Activated T-helper 1 cell treated with anti-CD3 and anti-CD28 coated beads, Interleukin-12 subunit alpha, Interleukin-12 subunit beta, Interleukin-2, Interleukin-4 antibody, amounts not matched to agents 30 ng/mL and 10 ng/mL and 1 ng/mL, durations not matched to agents 14 hours and 24 hours and 36 hours (primary cell): Measurements from ENCODE around the gene SCRT2. TPM values are rescaled to one million over a fixed set of nuclear protein-coding genes. Genes with fewer than 3 reads are reported as not detected.
"Not testable (repeated sequence)": the region's sequence is repeated elsewhere in the genome, so short reads cannot be mapped to it uniquely, and the experiment has no call there.

Experiments used
- DNase-seq: peaks from one replicate; pipeline ENCODE4 v3.0.0; 2021; ENCODE audit warnings: low spot score
- H3K27ac Mint-ChIP-seq: one replicate; pipeline ENCODE4 v1.8.0; 2021; ENCODE audit warnings: mild to moderate bottlenecking, mixed read lengths
- H3K27me3 Mint-ChIP-seq: one replicate; pipeline ENCODE4 v1.8.0; 2022; ENCODE audit warnings: mild to moderate bottlenecking, moderate library complexity, mixed read lengths; ENCODE audit not compliant: insufficient read depth
- H3K36me3 Mint-ChIP-seq: one replicate; pipeline ENCODE4 v1.8.0; 2021; ENCODE audit warnings: low read depth, mixed read lengths
- H3K4me1 Mint-ChIP-seq: one replicate; pipeline ENCODE4 v1.8.0; 2021; ENCODE audit warnings: low read depth, mixed read lengths
- H3K4me3 Mint-ChIP-seq: one replicate; pipeline ENCODE4 v1.8.0; 2021; ENCODE audit warnings: mild to moderate bottlenecking, moderate library complexity, mixed read lengths
- H3K9me3 Mint-ChIP-seq: one replicate; pipeline ENCODE4 v1.8.0; 2021; ENCODE audit warnings: mixed read lengths
- intact Hi-C: fragments of 100-400 bp; cut with micrococcal nuclease; formaldehyde crosslinking; loops from one replicate; pipeline ENCODE4 v1.15.1; 2024
- total RNA-seq: library from RNA; stranded (reverse); gene quantifications from 2 replicates; pipeline ENCODE4 v1.2.3, GENCODE V29; 2022

SCRT2 gene
- total RNA-seq, 1 donor from 2014 or later: not detected

GRCh38 chr20:695165-695866, 19.7 kb upstream of the SCRT2 start:
- H3K27ac Mint-ChIP-seq: no peak overlapping the region
- no peak overlapping the region for H3K4me3 Mint-ChIP-seq
- no peaks in the 10 kb centered on the region for H3K4me1 Mint-ChIP-seq
- no peaks in the 10 kb centered on the region for H3K36me3 Mint-ChIP-seq
- no peaks in the 10 kb centered on the region for H3K9me3 Mint-ChIP-seq
- intact Hi-C loops: no loop called here
- DNase-seq: no peak
- H3K27me3 Mint-ChIP-seq: peaks cover 14% of the 10 kb centered on the region

- Mint-ChIP-seq H3K27ac (no peak overlapping the region), H3K36me3 (no peaks in the 10 kb centered on the region), H3K27me3 (peaks cover 14% of the 10 kb centered on the region), H3K4me1 (no peaks in the 10 kb centered on the region), H3K9me3 (no peaks in the 10 kb centered on the region), H3K4me3 (no peak overlapping the region)
- intact Hi-C loops: no loop called here
- DNase-seq: no peak
These were observed 18.9 kb upstream of the SCRT2 start for GRCh38 chr20:694496-694895.

- H3K4me1 Mint-ChIP-seq, H3K4me3 Mint-ChIP-seq, H3K36me3 Mint-ChIP-seq, DNase-seq, H3K9me3 Mint-ChIP-seq, intact Hi-C loops, H3K27ac Mint-ChIP-seq: not testable (repeated sequence)
- peaks cover 14% of the 10 kb centered on the region for H3K27me3 Mint-ChIP-seq
These were observed 18.2 kb upstream of the SCRT2 start for GRCh38 chr20:693786-694185.

- intact Hi-C loops: no loop called here
- Mint-ChIP-seq H3K4me1 (no peaks in the 10 kb centered on the region), H3K9me3 (no peaks in the 10 kb centered on the region), H3K27ac (no peak overlapping the region), H3K27me3 (peaks cover 17% of the 10 kb centered on the region), H3K36me3 (no peaks in the 10 kb centered on the region), H3K4me3 (no peak overlapping the region)
- no peak for DNase-seq
These were observed 16.4 kb upstream of the SCRT2 start for GRCh38 chr20:692044-692443.

GRCh38 chr20:689947-690346, 14.3 kb upstream of the SCRT2 start:
- H3K27me3 Mint-ChIP-seq: peaks cover 13% of the 10 kb centered on the region
- no peak overlapping the region for H3K4me3 Mint-ChIP-seq
- intact Hi-C loops: no loop called here
- no peak overlapping the region for H3K27ac Mint-ChIP-seq
- no peaks in the 10 kb centered on the region for H3K9me3 Mint-ChIP-seq
- no peaks in the 10 kb centered on the region for H3K36me3 Mint-ChIP-seq
- DNase-seq: no peak
- H3K4me1 Mint-ChIP-seq: no peaks in the 10 kb centered on the region

- no peak for DNase-seq
- Mint-ChIP-seq H3K27me3 (peaks cover 13% of the 10 kb centered on the region), H3K36me3 (no peaks in the 10 kb centered on the region), H3K4me1 (no peaks in the 10 kb centered on the region), H3K4me3 (no peak overlapping the region), H3K27ac (no peak overlapping the region), H3K9me3 (no peaks in the 10 kb centered on the region)
- intact Hi-C loops: no loop called here
These were observed 13.7 kb upstream of the SCRT2 start for GRCh38 chr20:689348-689747.

- no peaks in the 10 kb centered on the region for H3K36me3 Mint-ChIP-seq
- intact Hi-C loops: no loop called here
- H3K27ac Mint-ChIP-seq: no peak overlapping the region
- H3K4me1 Mint-ChIP-seq: no peaks in the 10 kb centered on the region
- no peak overlapping the region for H3K4me3 Mint-ChIP-seq
- no peak for DNase-seq
- no peaks in the 10 kb centered on the region for H3K9me3 Mint-ChIP-seq
- peaks cover 13% of the 10 kb centered on the region for H3K27me3 Mint-ChIP-seq
These were observed 13.2 kb upstream of the SCRT2 start for GRCh38 chr20:688809-689212.

GRCh38 chr20:687468-688203, 12.0 kb upstream of the SCRT2 start:
- intact Hi-C loops: no loop called here
- Mint-ChIP-seq H3K4me3 (no peak overlapping the region), H3K36me3 (no peaks in the 10 kb centered on the region), H3K27me3 (peaks cover 12% of the 10 kb centered on the region), H3K27ac (no peak overlapping the region), H3K4me1 (no peaks in the 10 kb centered on the region), H3K9me3 (no peaks in the 10 kb centered on the region)
- DNase-seq: no peak

GRCh38 chr20:684676-685319, 9.2 kb upstream of the SCRT2 start:
- no peak overlapping the region for H3K4me3 Mint-ChIP-seq
- H3K36me3 Mint-ChIP-seq: no peaks in the 10 kb centered on the region
- no peak for DNase-seq
- intact Hi-C loops: no loop called here
- H3K4me1 Mint-ChIP-seq: no peaks in the 10 kb centered on the region
- no peaks in the 10 kb centered on the region for H3K9me3 Mint-ChIP-seq
- H3K27ac Mint-ChIP-seq: no peak overlapping the region
- peaks cover 3% of the 10 kb centered on the region for H3K27me3 Mint-ChIP-seq

- DNase-seq: no peak
- Mint-ChIP-seq H3K4me3 (no peak overlapping the region), H3K27ac (no peak overlapping the region), H3K4me1 (no peaks in the 10 kb centered on the region), H3K36me3 (no peaks in the 10 kb centered on the region), H3K27me3 (peaks cover 2% of the 10 kb centered on the region), H3K9me3 (no peaks in the 10 kb centered on the region)
- intact Hi-C loops: no loop called here
These were observed 6.5 kb upstream of the SCRT2 start for GRCh38 chr20:682123-682522.

GRCh38 chr20:680638-681187, 5.1 kb upstream of the SCRT2 start:
- Mint-ChIP-seq H3K4me3 (no peak overlapping the region), H3K27ac (no peak overlapping the region), H3K9me3 (no peaks in the 10 kb centered on the region), H3K27me3 (peaks cover 10% of the 10 kb centered on the region), H3K4me1 (peaks cover 6% of the 10 kb centered on the region), H3K36me3 (no peaks in the 10 kb centered on the region)
- no peak for DNase-seq
- intact Hi-C loops: no loop called here

- Mint-ChIP-seq H3K27me3 (peaks cover 33% of the 10 kb centered on the region), H3K9me3 (no peaks in the 10 kb centered on the region)
These were observed 2.4 kb upstream of the SCRT2 start for GRCh38 chr20:677957-678356.

GRCh38 chr20:676967-677366, 1.4 kb upstream of the SCRT2 start:
- DNase-seq: no peak
- Mint-ChIP-seq H3K27ac (no peak overlapping the region), H3K36me3 (no peaks in the 10 kb centered on the region), H3K27me3 (peaks cover 41% of the 10 kb centered on the region), H3K4me3 (no peak overlapping the region), H3K9me3 (no peaks in the 10 kb centered on the region), H3K4me1 (peaks cover 6% of the 10 kb centered on the region)
- intact Hi-C loops: no loop called here

More at GRCh38 chr20:677957-678356, 2.4 kb upstream of the SCRT2 start:
- intact Hi-C loops: no loop called here
- H3K4me3 Mint-ChIP-seq: no peak overlapping the region
- no peaks in the 10 kb centered on the region for H3K36me3 Mint-ChIP-seq
- H3K4me1 Mint-ChIP-seq: peaks cover 6% of the 10 kb centered on the region
- H3K27ac Mint-ChIP-seq: no peak overlapping the region
- DNase-seq: no peak
